IPS DF 4.7 (cell line): ENCODE data around the gene PCDH19.
"Not testable (repeated sequence)": the region's sequence is repeated elsewhere in the genome, so short reads cannot be mapped to it uniquely, and the experiment has no call there.

ENCODE experiments used
- DNase-seq: peaks from one replicate; pipeline ENCODE4 v3.0.0-alpha.2; 2013; ENCODE audit warnings: low spot score; ENCODE audit errors: extremely low read depth

The PCDH19 gene, protein sequence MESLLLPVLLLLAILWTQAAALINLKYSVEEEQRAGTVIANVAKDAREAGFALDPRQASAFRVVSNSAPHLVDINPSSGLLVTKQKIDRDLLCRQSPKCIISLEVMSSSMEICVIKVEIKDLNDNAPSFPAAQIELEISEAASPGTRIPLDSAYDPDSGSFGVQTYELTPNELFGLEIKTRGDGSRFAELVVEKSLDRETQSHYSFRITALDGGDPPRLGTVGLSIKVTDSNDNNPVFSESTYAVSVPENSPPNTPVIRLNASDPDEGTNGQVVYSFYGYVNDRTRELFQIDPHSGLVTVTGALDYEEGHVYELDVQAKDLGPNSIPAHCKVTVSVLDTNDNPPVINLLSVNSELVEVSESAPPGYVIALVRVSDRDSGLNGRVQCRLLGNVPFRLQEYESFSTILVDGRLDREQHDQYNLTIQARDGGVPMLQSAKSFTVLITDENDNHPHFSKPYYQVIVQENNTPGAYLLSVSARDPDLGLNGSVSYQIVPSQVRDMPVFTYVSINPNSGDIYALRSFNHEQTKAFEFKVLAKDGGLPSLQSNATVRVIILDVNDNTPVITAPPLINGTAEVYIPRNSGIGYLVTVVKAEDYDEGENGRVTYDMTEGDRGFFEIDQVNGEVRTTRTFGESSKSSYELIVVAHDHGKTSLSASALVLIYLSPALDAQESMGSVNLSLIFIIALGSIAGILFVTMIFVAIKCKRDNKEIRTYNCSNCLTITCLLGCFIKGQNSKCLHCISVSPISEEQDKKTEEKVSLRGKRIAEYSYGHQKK (N-terminal part only)

DNA sequence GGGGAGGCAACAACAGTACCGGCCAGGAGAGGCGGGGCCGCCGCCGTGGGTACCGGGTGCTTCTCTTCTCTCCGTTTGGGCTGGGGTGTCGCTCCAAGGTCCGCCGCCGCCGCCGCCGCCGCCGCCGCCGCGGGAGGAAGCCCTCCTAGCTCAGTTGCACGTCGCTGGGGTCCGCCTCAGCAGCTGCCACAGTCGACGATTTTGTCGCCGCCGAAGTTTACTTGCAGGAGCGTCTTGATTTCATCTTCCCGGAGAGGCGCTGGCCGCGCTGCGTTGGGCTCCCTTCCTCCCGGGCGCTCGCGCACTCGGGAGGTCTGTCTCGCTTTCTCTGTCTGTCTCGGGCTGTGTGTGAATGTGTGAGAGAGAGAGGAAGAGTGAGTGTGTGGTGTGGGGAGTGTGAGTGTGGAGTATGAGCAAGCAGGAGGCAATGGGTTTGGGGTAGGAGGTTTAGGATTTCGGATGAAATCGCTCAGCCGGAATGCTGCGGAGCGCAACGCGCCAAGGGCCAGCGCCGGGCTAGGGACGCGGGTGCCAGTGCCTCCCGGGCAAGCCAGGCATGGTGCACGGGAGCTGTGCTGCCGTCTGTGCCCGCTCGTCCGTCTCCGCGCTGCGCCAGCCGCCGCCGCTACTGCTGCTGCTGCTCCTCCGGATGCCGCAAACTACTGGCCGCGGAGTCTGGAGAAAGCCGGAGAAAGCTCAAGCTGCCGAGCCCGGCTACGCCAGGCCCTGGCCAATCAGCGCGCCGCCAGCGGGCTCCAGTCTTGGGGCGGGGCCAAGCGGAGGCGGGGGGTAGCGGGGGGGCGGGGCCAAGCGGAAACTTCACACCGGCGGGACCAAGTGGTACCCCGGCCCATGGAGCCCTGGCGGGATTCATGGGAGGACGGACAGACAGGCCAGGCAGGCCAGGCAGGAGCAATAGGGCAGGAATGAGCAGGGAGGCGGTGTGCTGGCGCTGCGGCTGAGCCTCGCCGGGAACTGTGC is at the start of gene PCDH19:
TSS of gene PCDH19 (minus strand) at position 664 of the 981 bp plus-strand sequence. CDS start 1,676 bp downstream, outside the sequence.
- DNase-seq, result no peak

DNA sequence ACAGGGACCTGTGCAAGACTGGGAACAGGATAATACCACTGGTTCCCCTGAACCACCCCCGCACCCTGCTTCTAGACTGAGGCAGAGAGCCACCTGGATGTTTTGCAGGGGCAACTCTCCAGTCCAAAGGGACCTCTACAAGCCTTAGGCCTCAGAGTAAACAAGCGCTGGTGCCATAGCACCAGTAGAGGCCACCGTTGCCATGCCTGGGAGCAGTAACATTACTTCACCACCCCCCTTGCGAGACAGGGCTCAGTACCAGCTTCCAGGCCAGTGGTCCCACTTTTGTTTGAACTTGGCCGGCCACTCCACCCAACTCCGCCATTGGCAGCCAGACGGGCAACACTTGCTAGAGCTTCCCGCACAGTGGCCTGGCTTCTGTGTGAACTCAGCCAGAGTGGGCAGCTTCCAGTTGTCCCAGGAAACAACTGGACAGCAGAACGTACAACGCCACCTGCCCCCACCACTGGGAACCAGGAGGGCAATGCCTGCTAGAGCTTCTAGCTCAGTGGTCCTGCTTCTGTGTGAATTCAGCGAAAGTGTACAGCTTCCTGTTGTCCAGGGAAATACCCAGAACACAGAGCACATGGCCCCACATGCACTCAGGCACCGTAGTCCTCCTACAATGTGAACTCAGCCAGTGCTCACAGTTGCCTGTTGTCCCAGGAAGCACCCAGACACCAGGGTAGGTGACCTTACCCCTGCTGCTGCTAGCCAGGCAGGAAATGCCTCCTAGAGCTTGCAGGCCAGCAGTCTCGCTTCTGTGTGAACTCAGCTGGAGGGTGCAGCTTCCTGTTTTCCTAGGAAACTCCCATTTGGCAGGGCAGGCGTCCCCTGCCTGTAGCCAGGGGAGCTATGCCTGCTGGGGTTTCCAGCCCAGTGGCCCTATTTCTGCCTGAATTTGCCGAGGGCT is 39.9 kb upstream of the PCDH19 start:
- DNase-seq, result no peak

DNA sequence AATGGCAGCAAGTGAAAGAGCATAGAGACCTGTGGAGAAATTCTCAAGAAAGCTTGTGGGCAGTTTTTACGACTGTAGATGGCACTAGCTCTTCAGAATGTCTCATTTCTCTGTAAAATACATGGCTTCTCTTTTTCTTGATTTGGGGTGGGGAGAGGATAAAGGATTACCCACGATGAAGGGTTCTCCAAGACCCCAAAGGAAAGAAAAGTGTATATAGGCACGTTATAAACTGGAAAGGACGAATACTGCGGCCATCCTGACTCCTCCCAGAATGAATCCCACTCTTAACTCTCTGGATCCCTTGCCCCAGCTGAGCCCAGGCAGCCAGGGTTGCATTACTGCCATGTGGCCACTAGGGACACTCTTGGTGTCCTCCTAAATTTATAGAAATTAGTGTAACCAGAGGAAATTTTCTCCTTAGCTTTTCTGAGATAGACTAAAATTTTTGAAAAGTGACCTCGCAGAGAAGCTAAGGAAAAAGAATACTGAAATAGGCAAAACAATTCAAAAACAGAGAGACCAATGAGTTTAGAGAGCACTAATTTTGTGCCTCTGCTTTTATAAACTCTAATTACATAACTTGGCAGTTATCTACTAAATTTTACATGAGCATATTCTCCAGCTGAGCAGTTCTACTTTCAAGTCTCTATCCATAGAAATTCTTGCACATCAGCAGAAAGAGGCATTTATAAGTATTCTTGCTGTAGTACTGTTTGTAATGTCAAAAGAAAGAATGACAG is 37.8 kb upstream of the PCDH19 start:
- DNase-seq, result no peak

DNA sequence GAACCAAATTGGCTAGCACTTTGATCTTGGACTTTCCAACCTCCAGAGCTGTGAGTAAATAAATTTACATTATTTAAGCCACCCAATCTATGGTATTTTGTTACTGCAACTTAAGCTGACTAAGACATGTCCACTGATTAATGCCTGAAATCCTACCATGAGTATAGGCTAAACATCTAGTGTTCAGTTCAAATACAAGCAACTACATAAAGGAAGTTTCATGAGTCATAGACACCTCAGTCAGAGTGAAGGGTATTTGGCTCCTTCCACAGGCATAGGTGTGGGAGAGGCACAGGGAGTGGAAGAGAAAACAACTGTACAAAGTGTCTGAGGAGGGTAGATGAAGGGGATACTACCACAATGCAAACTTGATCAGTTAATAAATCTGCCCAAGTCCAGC is 35.5 kb upstream of the PCDH19 start:
- DNase-seq, result no peak

DNA sequence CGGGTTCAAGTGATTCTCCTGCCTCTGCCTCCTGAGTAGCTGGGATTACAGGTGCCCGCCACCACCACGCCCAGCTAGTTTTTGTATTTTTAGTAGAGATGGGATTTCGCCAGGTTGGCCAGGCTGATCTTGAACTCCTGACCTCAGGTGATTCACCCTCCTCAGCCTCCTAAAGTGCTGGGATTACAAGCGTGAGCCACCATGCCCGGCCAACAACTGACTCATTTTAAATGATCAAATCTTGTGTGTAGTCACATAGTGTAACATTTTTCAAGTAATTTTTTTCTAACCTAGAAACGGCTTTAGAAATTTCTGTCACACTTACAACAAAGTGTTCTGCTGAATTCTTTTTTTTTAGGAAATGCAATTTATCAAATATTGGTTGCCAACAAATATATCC is 31.2 kb upstream of the PCDH19 start:
- not testable (repeated sequence) for DNase-seq

DNA sequence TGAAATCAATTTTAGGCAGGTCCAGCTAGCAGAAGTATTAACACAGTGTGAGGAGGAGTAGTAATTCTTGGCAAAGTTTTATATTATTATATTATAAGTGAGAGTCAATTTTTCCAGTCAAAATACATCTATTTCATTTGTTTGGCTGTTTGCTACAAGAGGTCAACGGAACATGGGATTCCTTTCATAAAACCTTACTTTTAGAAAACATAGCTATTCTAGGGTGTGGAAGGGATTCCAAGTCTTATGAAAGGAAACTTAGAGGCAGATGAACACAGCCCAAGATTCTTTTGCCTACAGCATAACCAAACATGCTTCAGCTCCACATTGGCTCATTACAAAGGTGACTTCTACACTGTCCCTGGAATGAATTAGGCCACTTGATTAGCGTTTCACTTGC is 29.9 kb upstream of the PCDH19 start:
- no peak for DNase-seq

DNA sequence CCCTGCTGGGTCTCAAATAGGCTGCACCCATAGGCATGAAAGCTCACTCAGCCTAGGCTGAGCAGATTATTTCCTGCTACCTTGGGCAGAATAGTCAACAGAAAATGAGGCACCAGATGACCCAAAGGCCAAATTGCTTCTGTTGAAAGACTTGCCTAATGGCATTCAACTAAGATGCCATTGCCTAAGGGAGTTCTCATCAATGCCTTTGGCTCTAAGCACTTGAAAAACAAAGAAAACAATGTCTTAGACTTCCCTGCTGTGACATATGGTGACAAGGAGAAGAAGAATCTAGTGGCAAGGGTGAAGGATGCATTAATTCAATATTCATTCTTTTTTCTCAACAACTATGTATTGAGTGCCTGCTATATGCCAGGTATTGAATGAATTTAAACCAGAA is 25.7 kb upstream of the PCDH19 start:
- no peak for DNase-seq

DNA sequence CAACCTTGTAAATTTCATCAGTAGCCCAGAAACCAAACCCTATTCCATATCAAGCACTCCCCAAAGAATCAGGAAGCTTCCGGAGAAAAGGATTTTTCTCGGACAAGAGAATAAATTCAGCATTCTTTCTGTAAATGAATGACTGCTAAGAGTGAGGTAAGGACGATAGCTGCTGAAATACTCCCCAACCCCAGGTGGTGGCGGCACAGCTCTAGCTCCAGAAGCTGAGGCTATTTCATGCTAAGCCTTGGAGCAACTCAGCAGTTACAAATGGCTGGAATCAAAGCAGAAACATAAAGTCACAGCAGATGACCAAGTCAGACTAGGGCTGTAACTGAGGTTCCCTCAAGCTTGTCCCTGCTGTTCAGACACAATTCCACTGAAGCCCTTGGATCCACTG is 13.9 kb upstream of the PCDH19 start:
- no peak for DNase-seq

DNA sequence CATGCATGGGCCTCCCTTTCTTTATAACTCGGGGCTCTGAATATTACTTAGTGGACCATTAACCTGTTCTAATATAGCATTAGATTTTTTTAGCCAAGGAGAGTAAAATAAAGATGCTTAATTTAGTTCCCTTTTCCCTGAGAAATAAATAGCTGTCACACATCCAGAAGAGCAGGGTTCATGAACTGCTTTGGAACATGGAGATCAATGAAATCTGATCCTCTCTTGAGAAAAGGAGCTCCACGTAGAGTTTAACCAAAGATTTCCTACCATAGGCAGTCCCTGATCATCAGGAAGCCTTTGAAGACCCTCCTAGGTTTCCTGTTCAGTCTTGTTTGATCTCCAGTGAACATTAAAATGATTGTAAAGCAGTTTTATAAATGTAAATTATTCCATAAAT is 8.5 kb upstream of the PCDH19 start:
- DNase-seq, result no peak

DNA sequence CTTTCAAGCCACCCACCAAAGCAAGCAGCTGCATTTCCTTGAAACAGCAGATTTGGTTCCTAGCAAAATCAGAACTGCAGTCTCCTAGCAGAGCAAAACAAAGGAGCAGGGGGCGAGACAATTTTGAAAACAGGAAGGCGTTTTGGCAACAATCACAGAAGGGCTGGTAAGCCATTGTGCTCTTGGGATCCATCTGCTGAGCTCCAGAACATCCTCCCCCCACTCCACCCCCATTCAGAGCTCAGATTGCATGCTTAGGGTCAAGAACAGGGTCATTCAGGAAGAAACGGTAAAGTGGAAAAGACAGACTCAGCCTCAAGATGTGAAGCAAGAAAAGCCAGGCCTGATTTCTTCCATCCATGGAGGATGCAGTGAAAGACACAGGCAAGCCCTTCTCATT is 7.6 kb upstream of the PCDH19 start:
- DNase-seq, result no peak

DNA sequence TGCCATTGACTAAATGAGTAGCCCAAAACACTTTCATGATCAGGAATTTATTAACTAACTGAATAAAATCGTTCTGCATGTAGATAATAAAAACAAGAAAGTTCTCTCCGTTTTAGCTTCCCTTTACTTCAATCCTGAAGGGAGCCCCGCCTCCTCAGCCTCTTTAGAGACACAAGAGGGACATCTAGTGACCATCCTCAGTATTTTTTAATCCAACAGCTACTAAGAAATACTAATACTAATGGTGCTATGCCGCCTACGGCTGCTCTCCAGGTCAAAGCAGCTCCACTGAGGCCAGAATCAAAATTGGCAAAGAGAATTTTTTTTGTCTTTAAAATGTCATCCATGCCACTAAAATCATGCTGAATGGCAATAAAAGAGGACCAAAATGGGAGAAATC is 3.2 kb upstream of the PCDH19 start:
- DNase-seq, result no peak

DNA sequence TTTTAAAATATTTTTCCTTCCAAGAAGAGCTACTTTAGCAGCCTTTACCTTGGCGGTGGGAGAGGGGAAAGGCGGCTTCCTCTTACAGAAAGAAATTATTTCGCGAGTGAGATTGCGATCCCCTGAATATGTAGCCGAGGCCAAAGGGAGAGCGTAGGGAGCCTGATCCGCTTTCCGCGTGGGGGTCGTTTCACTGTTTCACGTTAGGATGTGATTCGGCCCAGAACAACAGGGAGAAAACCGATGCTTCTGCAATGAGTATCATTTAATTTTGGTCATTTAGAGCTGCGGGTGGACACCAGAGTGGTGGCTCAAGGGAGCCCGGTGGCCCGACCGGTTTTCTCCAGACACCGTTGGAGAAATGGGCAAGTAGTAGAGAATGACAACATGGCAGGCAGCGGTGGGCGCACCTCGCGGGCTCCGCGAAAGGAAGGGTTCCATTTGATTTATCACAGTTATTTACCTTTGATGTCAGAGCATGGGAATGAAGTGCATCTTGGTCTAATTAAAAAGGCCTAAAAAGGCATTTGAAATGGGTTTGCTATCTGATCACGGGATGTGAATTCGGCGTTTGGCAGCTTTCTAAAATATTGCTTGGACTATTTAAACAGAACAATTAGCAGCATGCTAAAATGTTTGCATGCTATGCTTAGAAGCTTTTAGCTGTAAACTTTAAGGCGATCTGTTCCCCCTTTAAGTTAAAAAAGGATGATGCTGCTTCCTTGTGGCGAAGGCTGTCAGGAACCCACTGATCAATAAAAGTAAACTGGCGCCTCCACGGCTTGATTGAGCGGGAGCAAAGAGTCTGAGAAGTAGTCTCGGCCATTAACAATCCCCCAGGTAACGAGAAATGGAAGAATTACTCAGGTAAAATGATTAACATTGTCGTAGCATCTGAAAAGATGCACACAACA is 2.0 kb upstream of the PCDH19 start:
- DNase-seq, result no peak

DNA sequence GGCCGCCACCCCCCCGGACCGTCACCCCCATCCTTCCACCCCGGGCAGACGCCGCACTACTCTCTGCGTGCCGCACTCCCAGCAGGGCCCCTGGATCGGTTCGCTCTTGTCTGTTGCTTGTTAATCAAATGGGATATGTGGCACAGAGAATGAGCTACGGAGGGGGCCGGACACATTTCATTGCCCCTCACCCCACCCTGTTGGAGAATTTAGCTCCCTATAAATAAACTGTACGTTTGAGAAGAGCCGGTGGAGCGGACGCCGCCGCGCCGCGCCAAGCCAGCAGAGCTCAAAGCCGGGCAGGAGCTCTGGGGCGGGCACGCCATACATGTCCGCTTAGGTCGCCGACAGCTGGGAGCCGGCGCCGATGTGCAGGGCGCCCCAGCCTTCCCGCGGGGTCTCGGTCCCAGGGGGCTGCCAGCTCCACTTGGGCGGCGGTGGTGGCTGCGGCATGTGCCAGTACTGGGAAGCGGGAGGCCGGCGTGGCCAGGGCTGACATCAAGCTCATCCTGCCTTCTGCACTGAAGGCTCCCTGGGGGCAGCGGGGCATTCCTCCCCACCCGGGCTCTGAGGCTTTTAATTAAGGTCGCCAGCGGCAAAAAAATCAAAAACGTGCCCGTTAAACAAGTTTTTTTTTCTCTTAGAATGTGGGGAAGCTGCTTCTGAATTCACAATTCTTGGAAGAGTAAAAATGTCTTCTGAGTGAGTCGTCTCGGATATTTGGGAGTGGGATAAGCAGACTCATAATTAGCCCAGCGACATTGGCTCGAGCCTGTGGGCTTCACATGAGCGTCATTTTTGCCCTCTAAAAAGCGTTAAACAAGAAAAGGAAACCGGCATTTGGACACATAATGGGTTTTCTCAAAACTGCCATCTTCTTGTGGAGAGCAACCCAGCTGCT is 1.1 kb upstream of the PCDH19 start:
- DNase-seq, result no peak

DNA sequence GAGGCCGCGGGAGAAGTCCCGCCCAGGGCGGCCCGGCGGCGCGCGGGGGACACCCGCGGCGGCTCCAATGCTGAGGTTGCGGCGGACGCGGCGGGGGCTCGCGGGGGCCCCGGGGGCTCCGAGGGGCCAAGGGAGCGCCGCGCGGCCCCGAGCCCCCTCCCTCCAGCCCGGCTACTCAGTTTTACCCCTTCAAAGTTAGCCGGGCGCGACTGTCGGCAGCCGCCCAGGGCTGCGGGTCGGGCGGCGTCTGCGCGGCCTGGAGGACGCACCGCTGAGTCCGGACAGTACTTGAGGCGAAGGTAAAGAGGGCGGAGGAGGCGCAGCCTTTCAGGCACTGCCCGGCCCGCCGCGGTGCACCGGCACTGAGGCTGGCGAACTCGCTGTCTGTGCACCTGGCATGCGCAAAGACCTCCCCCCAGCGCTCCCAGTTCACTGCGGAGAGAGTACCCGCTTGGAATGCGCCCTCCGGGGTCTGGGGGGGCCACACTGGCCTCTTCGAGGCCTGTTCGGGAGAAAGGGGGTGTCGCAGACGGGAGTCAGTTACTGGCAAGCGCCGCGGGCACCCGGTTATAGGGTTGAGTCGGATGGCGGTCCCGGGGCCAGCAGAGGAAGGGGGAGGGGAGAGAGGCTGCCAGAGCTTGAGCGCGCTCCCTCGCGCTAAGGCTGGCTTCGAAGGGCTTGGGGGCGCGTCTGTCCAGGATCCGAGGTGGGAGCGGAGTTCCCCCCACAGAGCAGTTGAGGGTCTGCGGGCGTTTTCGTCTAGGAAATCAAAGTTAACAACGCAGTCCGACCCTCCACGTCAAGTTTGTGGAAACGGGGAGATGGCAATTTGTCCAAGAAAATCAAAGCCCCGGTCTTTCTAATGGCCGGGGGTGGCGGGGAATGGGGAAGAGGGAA is 1.1 kb downstream of the PCDH19 start:
- no peak for DNase-seq

DNA sequence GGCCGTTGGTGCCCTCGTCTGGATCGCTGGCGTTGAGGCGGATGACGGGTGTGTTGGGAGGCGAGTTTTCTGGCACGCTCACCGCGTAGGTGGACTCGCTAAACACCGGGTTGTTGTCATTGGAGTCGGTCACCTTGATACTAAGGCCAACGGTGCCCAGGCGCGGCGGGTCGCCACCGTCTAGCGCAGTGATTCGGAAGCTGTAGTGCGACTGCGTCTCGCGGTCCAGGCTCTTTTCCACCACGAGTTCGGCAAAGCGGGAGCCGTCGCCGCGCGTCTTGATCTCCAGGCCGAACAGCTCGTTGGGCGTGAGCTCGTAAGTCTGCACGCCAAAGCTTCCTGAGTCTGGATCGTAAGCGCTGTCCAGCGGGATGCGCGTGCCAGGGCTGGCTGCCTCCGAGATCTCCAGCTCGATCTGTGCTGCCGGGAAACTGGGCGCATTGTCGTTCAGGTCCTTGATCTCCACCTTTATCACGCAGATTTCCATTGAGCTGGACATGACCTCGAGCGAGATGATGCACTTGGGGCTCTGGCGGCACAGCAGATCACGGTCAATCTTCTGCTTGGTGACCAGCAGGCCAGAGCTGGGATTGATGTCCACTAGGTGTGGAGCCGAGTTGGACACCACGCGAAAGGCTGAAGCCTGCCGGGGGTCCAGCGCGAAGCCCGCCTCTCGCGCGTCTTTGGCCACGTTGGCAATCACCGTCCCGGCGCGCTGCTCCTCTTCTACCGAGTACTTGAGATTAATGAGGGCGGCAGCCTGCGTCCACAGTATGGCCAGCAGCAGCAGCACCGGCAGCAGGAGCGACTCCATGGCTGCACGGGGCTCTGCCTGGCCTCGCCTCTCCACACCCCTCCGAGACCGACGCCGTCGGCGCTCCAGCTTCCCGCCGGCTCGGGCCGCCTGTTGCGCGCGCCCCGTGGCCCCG is 2.0 kb downstream of the PCDH19 start:
- DNase-seq, result no peak
